ENCODE results near the gene NKD1. TPM values are rescaled to one million over a fixed set of nuclear protein-coding genes. Genes with fewer than 3 reads are reported as not detected.

The NKD1 gene
- total and polyA plus RNA-seq, 2 donors (not counting 1 experiment from before 2014, with no cell fraction given): 0.16 to 1.9 TPM

- H3K4me2 ChIP-seq (replicated peaks; ENCODE audit: low read depth, low read length, poor library complexity, severe bottlenecking): no peak overlapping the region
- no peak overlapping the region for H3K27ac Mint-ChIP-seq
- POLR2A ChIA-PET: no interaction called here
- no peaks in the 10 kb centered on the region for H3K27me3 Mint-ChIP-seq
- H3K4me1 Mint-ChIP-seq: peaks cover 5% of the 10 kb centered on the region
- no peak overlapping the region for H3K4me3 ChIP-seq (ENCODE audit: control extremely low read depth in 1 of 5, extremely low read depth in 1 of 5, insufficient read depth in 1 of 5, low read depth in 2 of 5, low read length in 4 of 5)
- TF ChIP-seq CTCF (IDR thresholded peaks at IDR 0.05) (no peak), EZH2 (IDR thresholded peaks at IDR 0.05; ENCODE audit: borderline replicate concordance, insufficient read depth, low read depth, low read length, poor library complexity, severe bottlenecking) (no peak)
- intact Hi-C loops (cut with micrococcal nuclease): no loop called here
- CTCF ChIA-PET: no interaction called here
- DNase-seq: no peak
- H3K36me3 ChIP-seq (replicated peaks in 1 of 2; ENCODE audit: control extremely low read depth in 1 of 2, control insufficient read depth in 1 of 2, extremely low read depth in 1 of 2, insufficient read depth in 2 of 2, low read length in 1 of 2): no peaks in the 10 kb centered on the region
- H3K27me3 ChIP-seq (replicated peaks in 1 of 4; ENCODE audit: control extremely low read depth in 1 of 4, control insufficient read depth in 3 of 4, insufficient read depth in 4 of 4, low read length in 3 of 4): no peaks in the 10 kb centered on the region
- ATAC-seq (ENCODE audit: low read depth): no peak
- no peaks in the 10 kb centered on the region for H4K20me1 ChIP-seq (ENCODE audit: control insufficient read depth, insufficient read depth, low read length, poor library complexity, severe bottlenecking)
- no peaks in the 10 kb centered on the region for H3K79me2 ChIP-seq (ENCODE audit: control insufficient read depth, insufficient read depth, low read length)
- H3K4me3 Mint-ChIP-seq: no peak overlapping the region
- H3K9me3 Mint-ChIP-seq (ENCODE audit: insufficient read depth): no peaks in the 10 kb centered on the region
- H3K9me3 ChIP-seq (ENCODE audit: control extremely low read depth in 1 of 3, control insufficient read depth in 2 of 3, insufficient read depth in 1 of 3, low read length in 2 of 3): no peaks in the 10 kb centered on the region
- H3K9ac ChIP-seq (ENCODE audit: low read length): no peak overlapping the region
- WGBS (ENCODE audit: insufficient coverage): 80% methylated on average over 16 of the region's 17 CpGs
- H2AFZ ChIP-seq (ENCODE audit: insufficient read depth, low read depth, low read length, poor library complexity, severe bottlenecking): no peak overlapping the region
- no peak overlapping the region for H3K27ac ChIP-seq (ENCODE audit: low read length in 2 of 2)
- H3K4me1 ChIP-seq (ENCODE audit: control insufficient read depth in 2 of 2, insufficient read depth in 2 of 2, low read length in 2 of 2): peaks cover 4 to 6% of the 10 kb centered on the region in 2 donors
These were observed 46.4 kb downstream of the NKD1 start for GRCh38 chr16:50594308-50595260.

GRCh38 chr16:50595859-50596258 lies 47.7 kb downstream of the NKD1 start:
- H3K4me1 Mint-ChIP-seq: no peaks in the 10 kb centered on the region
- no peaks in the 10 kb centered on the region for H3K36me3 ChIP-seq (replicated peaks in 1 of 2; ENCODE audit: control extremely low read depth in 1 of 2, control insufficient read depth in 1 of 2, extremely low read depth in 1 of 2, insufficient read depth in 2 of 2, low read length in 1 of 2)
- CTCF ChIA-PET: no interaction called here

More at GRCh38 chr16:50595859-50596258, 47.7 kb downstream of the NKD1 start:
- H2AFZ ChIP-seq (ENCODE audit: insufficient read depth, low read depth, low read length, poor library complexity, severe bottlenecking): no peak overlapping the region
- no peaks in the 10 kb centered on the region for H3K79me2 ChIP-seq (ENCODE audit: control insufficient read depth, insufficient read depth, low read length)
- no peaks in the 10 kb centered on the region for H3K27me3 ChIP-seq (replicated peaks in 1 of 4; ENCODE audit: control extremely low read depth in 1 of 4, control insufficient read depth in 3 of 4, insufficient read depth in 4 of 4, low read length in 3 of 4)
- Mint-ChIP-seq H3K27ac (no peak overlapping the region), H3K4me3 (no peak overlapping the region), H3K9me3 (ENCODE audit: insufficient read depth) (no peaks in the 10 kb centered on the region), H3K27me3 (no peaks in the 10 kb centered on the region)
- H3K4me1 ChIP-seq (ENCODE audit: control insufficient read depth in 2 of 2, insufficient read depth in 2 of 2, low read length in 2 of 2): no peaks in the 10 kb centered on the region
- H4K20me1 ChIP-seq (ENCODE audit: control insufficient read depth, insufficient read depth, low read length, poor library complexity, severe bottlenecking): no peaks in the 10 kb centered on the region
- WGBS (ENCODE audit: insufficient coverage): 90% methylated on average over 2 of the region's 2 CpGs
- intact Hi-C loops (cut with micrococcal nuclease): no loop called here
- H3K4me2 ChIP-seq (replicated peaks; ENCODE audit: low read depth, low read length, poor library complexity, severe bottlenecking): no peak overlapping the region
- H3K4me3 ChIP-seq (ENCODE audit: control extremely low read depth in 1 of 5, extremely low read depth in 1 of 5, insufficient read depth in 1 of 5, low read depth in 2 of 5, low read length in 4 of 5): no peak overlapping the region
- DNase-seq (no peak), ATAC-seq (ENCODE audit: low read depth) (no peak)
- no peak for TF ChIP-seq EZH2 (IDR thresholded peaks at IDR 0.05; ENCODE audit: borderline replicate concordance, insufficient read depth, low read depth, low read length, poor library complexity, severe bottlenecking)
- no peak for TF ChIP-seq CTCF (IDR thresholded peaks at IDR 0.05)
- POLR2A ChIA-PET: interaction anchor here (0.5 kb wide), 1 partner anchor 162 kb away, joined by 3 read pairs; no protein-coding TSS in a partner anchor
- H3K27ac ChIP-seq (ENCODE audit: low read length in 2 of 2): no peak overlapping the region
- H3K9me3 ChIP-seq (ENCODE audit: control extremely low read depth in 1 of 3, control insufficient read depth in 2 of 3, insufficient read depth in 1 of 3, low read length in 2 of 3): no peaks in the 10 kb centered on the region
- H3K9ac ChIP-seq (ENCODE audit: low read length): no peak overlapping the region
